H9 (cell line): ENCODE data around the gene GVQW3. TPM values are rescaled to one million over a fixed set of nuclear protein-coding genes. Genes with fewer than 3 reads are reported as not detected.

Source experiments
- DNase-seq: peaks from one replicate; pipeline ENCODE4 v3.0.0-alpha.2; 2017
- H2AFZ ChIP-seq: one replicate; pipeline ENCODE4 v1.6.1; 2013; ENCODE audit warnings: mild to moderate bottlenecking, low read length, control low read depth, moderate library complexity
- H2AK5ac ChIP-seq: 2 replicates; pipeline ENCODE4 v1.6.1; 2013; ENCODE audit warnings: low read length, control low read depth, mixed read lengths; ENCODE audit not compliant: insufficient read length
- H2BK120ac ChIP-seq: one replicate; pipeline ENCODE4 v1.6.1; 2013; ENCODE audit warnings: low read depth, mild to moderate bottlenecking, low read length, control low read depth, inconsistent platforms; ENCODE audit not compliant: poor library complexity, severe bottlenecking
- H2BK12ac ChIP-seq: 2 replicates; pipeline ENCODE4 v1.6.1; 2013; ENCODE audit warnings: low read length, control low read depth, mixed read lengths, low read depth; ENCODE audit not compliant: insufficient read length
- H2BK15ac ChIP-seq: 2 replicates; pipeline ENCODE4 v1.6.1; 2013; ENCODE audit warnings: low read depth, low read length, control low read depth
- H2BK20ac ChIP-seq: one replicate; pipeline ENCODE4 v1.6.1; 2013; ENCODE audit warnings: low read depth, mild to moderate bottlenecking, low read length, control low read depth, inconsistent platforms; ENCODE audit not compliant: poor library complexity, severe bottlenecking
- H2BK5ac ChIP-seq: 2 replicates; pipeline ENCODE4 v1.6.1; 2013; ENCODE audit warnings: low read length, control low read depth, mixed read lengths; ENCODE audit not compliant: insufficient read length
- H3K14ac ChIP-seq: 2 replicates; pipeline ENCODE4 v1.6.1; 2013; ENCODE audit warnings: low read length, control low read depth; ENCODE audit not compliant: insufficient read depth
- H3K18ac ChIP-seq: 2 replicates; pipeline ENCODE4 v1.6.1; 2013; ENCODE audit warnings: low read depth, mild to moderate bottlenecking, mixed read lengths, low read length, control low read depth; ENCODE audit not compliant: insufficient read length
- H3K23ac ChIP-seq: 2 replicates; pipeline ENCODE4 v1.6.1; 2013; ENCODE audit warnings: low read length, control low read depth, mixed read lengths, low read depth; ENCODE audit not compliant: insufficient read length
- H3K23me2 ChIP-seq: 2 replicates; pipeline ENCODE4 v1.6.1; 2013; ENCODE audit warnings: low read depth, mild to moderate bottlenecking, mixed read lengths, low read length, control low read depth; ENCODE audit not compliant: insufficient read length, poor library complexity, severe bottlenecking
- H3K27ac ChIP-seq: 2 replicates; pipeline ENCODE4 v1.5.1; 2013; ENCODE audit warnings: low read length, control low read depth, mixed read lengths, low read depth; ENCODE audit not compliant: insufficient read length
- H3K27me3 ChIP-seq: 2 replicates; pipeline ENCODE4 v1.6.1; 2013; ENCODE audit warnings: low read length, control low read depth, inconsistent platforms; ENCODE audit not compliant: insufficient read depth
- H3K4ac ChIP-seq: 2 replicates; pipeline ENCODE4 v1.6.1; 2013; ENCODE audit warnings: low read depth, mild to moderate bottlenecking, control low read depth, inconsistent platforms, low read length, moderate library complexity
- H3K4me1 ChIP-seq: 2 replicates; pipeline ENCODE4 v1.6.1; 2013; ENCODE audit warnings: low read length, control low read depth, inconsistent platforms; ENCODE audit not compliant: insufficient read depth
- H3K4me2 ChIP-seq: 2 replicates; pipeline ENCODE4 v1.6.1; 2013; ENCODE audit warnings: low read length, control low read depth, mixed read lengths; ENCODE audit not compliant: insufficient read length, insufficient read depth
- H3K56ac ChIP-seq: 2 replicates; pipeline ENCODE4 v1.6.1; 2013; ENCODE audit warnings: low read depth, mild to moderate bottlenecking, mixed read lengths, low read length, control low read depth; ENCODE audit not compliant: insufficient read length
- H3K79me1 ChIP-seq: 2 replicates; pipeline ENCODE4 v1.6.1; 2013; ENCODE audit warnings: low read depth, mild to moderate bottlenecking, moderate library complexity, low read length, control low read depth, inconsistent platforms; ENCODE audit not compliant: insufficient read depth, poor library complexity, severe bottlenecking
- H3K79me2 ChIP-seq: 2 replicates; pipeline ENCODE4 v1.6.1; 2013; ENCODE audit warnings: low read length, control low read depth, inconsistent platforms; ENCODE audit not compliant: insufficient read depth
- H3K9ac ChIP-seq: 2 replicates; pipeline ENCODE4 v1.6.1; 2013; ENCODE audit warnings: low read length, control low read depth, mixed read lengths; ENCODE audit not compliant: insufficient read length; ENCODE audit errors: extremely low read depth
- H3K9me3 ChIP-seq: one replicate; pipeline ENCODE4 v1.6.1; 2013; ENCODE audit warnings: low read depth, low read length, inconsistent platforms; ENCODE audit not compliant: control insufficient read depth
- H3T11ph ChIP-seq: one replicate; pipeline ENCODE4 v1.6.1; 2013; ENCODE audit warnings: mild to moderate bottlenecking, low read length, control low read depth, inconsistent platforms
- H4K20me1 ChIP-seq: one replicate; pipeline ENCODE4 v1.6.1; 2013; ENCODE audit not compliant: control insufficient read depth, insufficient read length, insufficient read depth
- H4K5ac ChIP-seq: 2 replicates; pipeline ENCODE4 v1.6.1; 2013; ENCODE audit warnings: low read depth, mild to moderate bottlenecking, mixed read lengths, low read length, control low read depth; ENCODE audit not compliant: insufficient read length
- H4K8ac ChIP-seq: replicated peaks from 2 replicates; pipeline ENCODE4 v1.6.1; 2013; ENCODE audit warnings: low read length, control low read depth, mixed read lengths, low read depth; ENCODE audit not compliant: insufficient read length
- H4K91ac ChIP-seq: 2 replicates; pipeline ENCODE4 v1.6.1; 2013; ENCODE audit warnings: low read depth, mild to moderate bottlenecking, moderate library complexity, mixed read lengths, low read length, control low read depth; ENCODE audit not compliant: insufficient read length
- H3K27ac Mint-ChIP-seq, 3 experiments: 2 replicates in 2 of 3; 3 replicates in 1 of 3; pipeline ENCODE4 v1.8.0; 2020 to 2021; ENCODE audit warnings: mixed read lengths in 3 of 3, mild to moderate bottlenecking in 1 of 3, moderate library complexity in 1 of 3
- H3K27me3 Mint-ChIP-seq: 2 replicates; pipeline ENCODE4 v1.8.0; 2021; ENCODE audit warnings: low read depth, mild to moderate bottlenecking, moderate library complexity, mixed read lengths
- H3K36me3 Mint-ChIP-seq, 3 experiments: 2 replicates in 2 of 3; 3 replicates in 1 of 3; pipeline ENCODE4 v1.8.0; 2020 to 2021; ENCODE audit warnings: low read depth in 3 of 3, mixed read lengths in 3 of 3; ENCODE audit not compliant: insufficient read depth in 1 of 3
- H3K4me1 Mint-ChIP-seq, 2 experiments: 2 replicates each; pipeline ENCODE4 v1.8.0; 2020; ENCODE audit warnings: mixed read lengths in 2 of 2
- H3K4me3 Mint-ChIP-seq, 2 experiments: 2 replicates in 1 of 2; 3 replicates in 1 of 2; pipeline ENCODE4 v1.8.0; 2020 to 2021; ENCODE audit warnings: mild to moderate bottlenecking in 2 of 2, mixed read lengths in 2 of 2, moderate library complexity in 1 of 2
- H3K9me3 Mint-ChIP-seq, 2 experiments: 2 replicates in 1 of 2; 3 replicates in 1 of 2; pipeline ENCODE4 v1.8.0; 2020; ENCODE audit warnings: mild to moderate bottlenecking in 2 of 2, mixed read lengths in 2 of 2, moderate library complexity in 1 of 2
- CTCF ChIP-seq: fragments of 200-600 bp; sonication (generic); conservative IDR thresholded peaks from 3 replicates; pipeline ENCODE4 v1.8.0; 2021; ENCODE audit warnings: antibody characterized with exemption, mild to moderate bottlenecking
- WGBS: extraction: QIAGEN DNeasy Blood & Tissue Kit; methylation state at CpG from one replicate; pipeline ENCODE4 v1.1.7; 2013; ENCODE audit warnings: missing lambda C conversion rate, low lambda C conversion rate, mixed read lengths; ENCODE audit not compliant: insufficient read length; ENCODE audit errors: extremely low coverage; 5-methylcytosine and 5-hydroxymethylcytosine counted together
- total RNA-seq: library from RNA; stranded (reverse); gene quantifications from 2 replicates; pipeline ENCODE4 v1.2.1, GENCODE V29; 2021

GVQW3 gene
- total RNA-seq, 1 experiment from 2014 or later: 4.5 TPM

DNA sequence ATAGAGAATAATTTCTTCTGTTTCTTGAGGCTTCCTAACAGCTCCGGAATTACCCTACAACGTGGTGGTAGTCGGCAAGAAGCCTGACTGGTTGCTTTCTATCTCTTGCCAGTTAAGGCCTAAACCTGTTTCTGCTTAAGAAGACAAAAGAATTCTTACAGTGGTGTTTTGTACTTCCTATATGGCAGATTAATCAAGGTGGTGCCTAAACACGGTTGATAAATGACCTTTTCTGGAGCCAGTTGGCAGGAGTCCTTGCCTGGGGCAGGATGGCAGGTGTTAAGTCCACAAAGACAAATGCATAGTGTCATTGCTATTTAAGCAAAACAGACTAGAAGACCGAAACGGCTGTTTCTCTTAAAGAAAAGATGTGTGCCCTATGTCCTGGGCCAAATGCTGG lies 9.9 kb downstream of the GVQW3 start:
- Histone ChIP-seq H3K9me3 (no peaks in the 10 kb centered on the region), H2BK120ac (no peak overlapping the region), H3K79me2 (no peaks in the 10 kb centered on the region), H3K4ac (no peak overlapping the region), H3K56ac (no peak overlapping the region), H3K23me2 (no peaks in the 10 kb centered on the region), H3K23ac (no peak overlapping the region), H2AFZ (no peak overlapping the region), H3K27ac (no peak overlapping the region), H4K5ac (no peak overlapping the region), H3K18ac (no peak overlapping the region), H3K4me1 (peaks cover under 1% of the 10 kb centered on the region; the same call in 1 of the 2 replicates), H3K4me2 (no peak overlapping the region), H3T11ph (no peak overlapping the region), H3K14ac (no peak overlapping the region), H2AK5ac (no peak overlapping the region), H2BK20ac (no peak overlapping the region), H3K9ac (no peak overlapping the region), H4K20me1 (no peaks in the 10 kb centered on the region), H2BK15ac (no peak overlapping the region), H2BK12ac (no peak overlapping the region), H4K91ac (no peak overlapping the region), H3K79me1 (no peaks in the 10 kb centered on the region), H4K8ac (no peak overlapping the region), H2BK5ac (no peak overlapping the region), H3K27me3 (no peaks in the 10 kb centered on the region)
- WGBS: no CpG with 5 or more reads among the region's 6 CpGs
- Mint-ChIP-seq H3K27ac (no peak overlapping the region), H3K27me3 (no peaks in the 10 kb centered on the region), H3K4me3 (no peak overlapping the region), H3K36me3 (no peaks in the 10 kb centered on the region), H3K4me1 (peaks cover 6 to 7% of the 10 kb centered on the region in 2 experiments), H3K9me3 (no peaks in the 10 kb centered on the region)
- no peak for DNase-seq
- no peak for TF ChIP-seq CTCF
